GM19240 (cell line): ENCODE measurements around the gene MYPN.
"Not testable (repeated sequence)": the region's sequence is repeated elsewhere in the genome, so short reads cannot be mapped to it uniquely, and the experiment has no call there.

Experiments used
- DNase-seq: peaks from one replicate; pipeline ENCODE4 v3.0.0; 2011; ENCODE audit warnings: low spot score; ENCODE audit not compliant: insufficient read length

Gene MYPN

DNA sequence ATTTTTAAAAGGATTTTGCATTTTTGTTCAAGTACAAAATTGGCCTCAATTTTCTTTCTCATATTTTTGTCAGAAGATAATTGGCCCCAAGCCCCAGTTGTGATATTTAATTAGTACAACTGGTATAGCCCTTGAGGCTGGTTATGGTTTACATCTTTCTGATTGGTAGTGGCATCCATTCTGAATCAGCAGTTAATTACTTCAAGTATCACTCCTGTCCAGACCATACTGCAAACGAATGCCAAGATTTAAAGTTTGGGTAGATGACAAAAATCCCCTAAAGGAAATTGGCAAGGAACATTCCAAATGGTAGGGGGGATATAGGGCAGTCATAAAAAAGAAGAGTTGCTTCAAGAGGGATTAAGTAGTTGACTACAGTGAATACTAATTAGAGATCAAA, 23.1 kb downstream of the MYPN start:
- no peak for DNase-seq

DNA sequence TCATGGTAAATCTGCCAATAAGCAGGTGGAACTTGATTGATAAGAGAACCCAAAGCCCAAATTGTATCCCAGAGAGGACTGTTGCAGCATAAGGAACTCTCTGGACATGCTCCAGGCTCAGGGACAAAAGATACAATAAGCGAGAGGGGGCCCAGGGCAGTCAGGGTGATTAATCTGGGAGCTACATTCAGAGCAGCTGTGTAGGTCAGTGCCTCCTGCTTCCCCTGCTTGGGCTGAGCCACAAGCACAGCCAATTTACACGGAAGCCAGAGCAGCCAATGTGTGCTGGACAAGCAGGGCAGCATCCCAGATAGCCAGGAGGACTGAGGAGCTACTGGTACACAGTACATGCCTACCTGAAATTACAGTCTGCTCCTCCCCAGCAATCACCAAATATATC, 24.2 kb downstream of the MYPN start:
- DNase-seq = no peak

DNA sequence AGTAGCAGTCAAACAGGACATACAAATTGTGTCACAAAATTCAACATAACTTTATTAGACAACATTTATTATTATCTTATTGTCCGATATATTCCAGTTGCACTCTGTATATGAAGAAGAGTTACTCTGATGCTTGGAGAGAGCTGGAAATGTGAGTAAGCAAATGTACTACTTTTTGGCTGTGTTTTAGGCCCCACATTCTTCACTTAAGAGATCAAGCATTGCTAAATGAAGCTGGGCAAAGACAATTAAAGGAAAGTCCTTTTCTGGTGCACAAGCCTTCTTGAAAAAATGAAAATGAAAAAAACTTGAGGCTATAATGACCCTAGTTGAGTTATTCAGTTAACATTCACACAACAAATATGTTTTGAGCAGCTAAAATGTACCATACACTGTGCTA, 26.1 kb downstream of the MYPN start:
- DNase-seq = no peak

DNA sequence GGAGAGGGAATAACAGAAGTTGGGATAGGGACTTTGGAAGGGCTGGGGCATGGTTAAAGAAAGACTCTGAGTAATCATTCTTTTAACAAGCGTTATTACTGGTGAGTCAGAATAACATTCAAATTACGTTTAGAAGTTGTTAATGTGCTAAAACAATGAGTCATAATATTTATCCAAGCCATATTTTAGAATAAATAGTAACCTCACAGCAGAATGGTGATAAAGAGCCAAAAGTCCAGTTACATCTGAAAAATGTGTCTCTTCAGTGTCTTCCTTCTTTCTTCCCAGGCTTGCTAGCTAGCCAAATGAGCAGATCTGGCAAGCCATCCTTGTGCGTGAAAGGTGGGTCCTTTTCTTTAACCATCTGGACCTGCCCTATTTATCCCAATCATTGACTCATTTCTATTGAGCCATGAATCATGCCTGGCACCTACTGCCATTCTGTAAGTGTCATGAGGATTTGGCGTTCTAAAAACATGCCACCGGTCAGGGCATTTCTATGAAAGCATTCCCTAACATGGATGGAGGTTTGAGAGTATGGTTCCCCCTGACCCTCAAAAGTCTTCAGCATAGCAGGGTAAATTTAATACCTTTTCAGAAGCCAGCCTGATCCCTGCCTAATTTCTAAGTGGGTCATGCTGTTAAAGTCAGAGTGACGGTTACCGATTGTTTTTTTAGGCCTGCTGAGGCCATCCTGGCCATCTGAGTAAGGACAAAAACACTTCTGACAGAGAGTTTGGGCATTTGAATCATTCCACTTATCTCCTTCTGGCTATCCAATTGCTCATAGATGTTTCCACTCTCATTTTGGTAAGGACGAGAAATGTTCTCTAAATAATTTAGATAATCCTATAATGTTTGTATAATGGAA, 26.9 kb downstream of the MYPN start:
- no peak for DNase-seq

DNA sequence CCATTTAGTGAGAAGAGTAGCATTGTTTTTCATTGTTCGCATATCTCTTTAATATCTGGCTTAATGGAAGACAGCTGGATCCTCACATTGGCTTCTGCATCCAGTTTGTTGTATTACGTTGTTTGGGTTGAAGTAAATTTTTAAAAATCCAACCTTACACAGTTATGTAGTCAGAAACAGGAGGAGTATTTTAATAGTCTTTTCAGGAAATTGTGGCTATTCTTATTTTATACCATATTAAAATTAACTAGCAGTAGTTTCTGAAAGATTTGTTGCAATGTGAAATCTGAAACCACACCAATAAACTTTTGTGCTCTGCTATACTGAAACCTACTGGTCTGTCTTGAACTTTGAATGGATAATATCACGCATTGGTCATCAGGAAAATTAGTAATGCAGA, 27.9 kb downstream of the MYPN start:
- DNase-seq = no peak

DNA sequence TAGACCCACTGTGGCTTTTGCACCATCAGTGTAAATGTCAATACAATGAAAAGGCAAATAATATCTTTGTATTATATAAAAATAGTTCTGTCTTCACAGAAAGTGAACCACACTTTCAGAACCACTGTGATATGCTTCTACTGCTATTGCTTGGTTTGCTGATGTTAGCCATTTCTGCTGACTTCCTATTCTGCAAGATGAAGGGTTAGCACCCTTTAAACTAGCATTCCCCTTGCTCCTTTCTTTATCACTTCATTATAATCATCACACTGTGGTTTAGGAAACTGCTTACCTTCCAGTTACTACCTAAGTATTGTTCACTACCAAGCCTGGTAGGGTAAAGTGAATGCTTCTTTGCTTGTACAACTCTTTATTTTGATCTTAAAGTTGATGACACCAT, 29.2 kb downstream of the MYPN start:
- DNase-seq = no peak

DNA sequence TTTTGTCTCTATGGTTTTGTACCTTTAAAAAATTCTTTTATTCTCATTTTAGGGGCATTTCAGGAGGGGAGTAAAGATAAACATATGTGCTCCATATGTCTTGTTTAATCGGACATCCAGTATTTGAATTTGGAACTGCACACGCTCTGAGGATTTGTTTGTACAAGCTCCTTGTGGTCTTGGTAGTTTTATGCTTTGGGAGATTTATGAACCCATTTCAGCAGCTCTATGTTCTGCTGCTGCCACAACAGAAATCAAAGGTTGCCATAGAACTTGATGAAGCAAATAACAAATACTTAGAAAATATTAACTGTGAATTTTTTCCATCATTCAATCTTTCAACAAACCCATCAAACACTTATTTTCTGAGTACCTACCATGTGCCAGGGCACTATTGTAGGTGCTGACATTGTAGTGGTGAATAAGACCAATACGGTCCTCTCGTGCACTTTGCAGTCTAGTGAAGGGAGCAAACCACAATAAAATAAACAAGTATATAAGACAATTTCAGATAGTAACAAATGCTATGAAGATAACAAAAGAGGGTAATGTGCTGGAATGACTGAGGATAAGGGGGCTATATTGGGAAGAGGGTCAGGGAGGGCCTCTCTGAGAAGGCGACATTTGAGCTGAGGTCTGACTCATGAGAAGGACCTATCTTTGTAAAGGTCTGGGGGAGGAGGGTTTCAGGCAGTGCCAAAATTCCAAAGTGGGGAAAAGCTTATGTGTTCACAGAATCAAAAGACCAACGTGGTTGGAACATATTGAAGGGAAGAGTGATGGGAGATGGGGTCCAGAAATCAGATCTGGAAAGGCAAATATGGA, 30.4 kb downstream of the MYPN start:
- no peak for DNase-seq

DNA sequence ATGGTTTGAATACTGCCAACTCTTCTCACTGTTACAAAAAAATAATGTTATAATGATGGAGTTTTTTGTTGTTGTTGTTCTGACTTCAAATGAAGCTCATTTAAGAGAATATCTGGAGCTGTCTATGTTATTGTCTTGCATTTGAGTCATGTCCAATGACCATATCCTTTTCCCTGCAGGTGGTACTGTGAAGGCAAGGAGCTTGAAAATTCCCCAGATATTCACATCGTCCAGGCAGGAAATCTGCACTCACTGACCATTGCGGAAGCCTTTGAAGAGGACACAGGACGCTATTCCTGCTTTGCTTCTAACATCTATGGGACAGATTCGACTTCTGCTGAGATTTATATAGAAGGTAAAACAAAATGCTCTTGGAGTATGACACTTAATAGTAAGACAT, 33.5 kb downstream of the MYPN start:
- no peak for DNase-seq

DNA sequence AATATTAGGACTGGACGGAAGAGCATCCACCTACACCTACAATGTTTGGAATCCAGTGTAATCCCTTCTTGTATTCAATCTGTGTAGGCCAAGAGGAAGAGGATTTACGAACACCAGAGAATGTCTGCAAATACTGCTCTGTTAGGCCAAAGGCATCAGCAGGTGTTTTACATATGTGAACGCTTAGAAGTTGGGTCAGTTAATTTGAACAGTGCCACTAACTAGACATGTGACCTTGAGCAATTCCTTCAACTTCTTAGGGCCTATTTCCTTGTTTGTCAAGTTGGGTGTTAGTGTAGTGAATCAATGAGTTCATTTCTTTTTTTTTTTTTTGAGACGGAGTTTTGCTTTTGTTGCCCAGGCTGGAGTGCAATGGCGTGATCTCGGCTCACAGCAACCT, 35.4 kb downstream of the MYPN start:
- DNase-seq = no peak

DNA sequence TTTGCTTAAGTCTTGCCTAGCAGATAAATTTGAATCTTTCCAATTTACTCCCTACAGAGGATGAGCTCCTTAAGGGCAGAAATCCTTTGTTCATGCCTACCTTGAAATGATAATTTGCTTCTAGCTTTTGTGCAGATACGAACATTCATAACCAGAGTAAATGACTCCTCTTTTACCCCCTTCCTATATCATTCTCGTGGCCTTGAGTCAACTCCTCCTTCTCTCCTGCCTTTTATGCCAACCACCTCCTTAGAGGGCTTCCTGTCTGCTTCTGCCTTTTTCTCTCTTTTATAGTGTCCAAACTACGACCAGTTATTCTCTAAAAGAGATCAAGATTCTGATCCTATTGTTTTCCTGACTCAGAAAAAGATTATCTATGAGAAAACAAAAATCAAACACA, 36.4 kb downstream of the MYPN start:
- no peak for DNase-seq

DNA sequence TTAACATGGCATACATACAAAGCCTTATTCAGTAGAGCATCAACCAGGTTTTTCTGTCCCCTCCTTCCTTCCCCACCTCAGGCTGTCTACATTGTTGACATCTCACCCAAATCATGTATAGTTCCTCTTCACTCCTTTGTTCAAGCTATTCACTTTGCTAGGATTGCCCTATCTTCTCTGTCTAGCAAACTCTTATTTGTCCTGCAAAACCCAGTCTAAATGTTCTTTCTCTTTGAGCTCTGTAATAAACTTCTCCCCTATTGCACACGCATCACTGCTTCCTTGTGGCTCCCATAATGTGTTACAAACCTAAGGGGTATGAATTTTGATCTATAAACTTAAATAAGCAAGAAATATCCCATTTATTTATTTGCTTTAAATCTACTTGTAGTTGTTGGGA, 36.8 kb downstream of the MYPN start:
- no peak for DNase-seq

DNA sequence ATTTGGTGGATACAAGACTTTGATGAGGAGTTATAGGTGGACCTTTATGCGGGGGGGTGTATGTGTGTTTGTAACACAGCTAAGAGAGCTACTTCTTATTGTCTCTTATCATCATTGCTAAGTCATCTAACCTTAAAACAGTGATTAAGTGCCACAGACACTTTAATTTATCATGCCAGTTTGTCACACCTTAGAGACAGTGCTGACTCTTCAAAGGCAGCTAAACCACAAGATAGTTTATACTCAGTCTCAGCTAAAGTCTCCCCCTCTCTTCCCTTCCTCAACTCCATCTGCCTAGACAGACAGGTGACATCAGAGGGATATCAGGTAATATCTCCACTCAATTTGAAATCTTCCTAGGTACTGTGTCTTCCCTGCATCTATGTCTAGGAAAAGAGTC, 42.2 kb downstream of the MYPN start:
- no peak for DNase-seq

DNA sequence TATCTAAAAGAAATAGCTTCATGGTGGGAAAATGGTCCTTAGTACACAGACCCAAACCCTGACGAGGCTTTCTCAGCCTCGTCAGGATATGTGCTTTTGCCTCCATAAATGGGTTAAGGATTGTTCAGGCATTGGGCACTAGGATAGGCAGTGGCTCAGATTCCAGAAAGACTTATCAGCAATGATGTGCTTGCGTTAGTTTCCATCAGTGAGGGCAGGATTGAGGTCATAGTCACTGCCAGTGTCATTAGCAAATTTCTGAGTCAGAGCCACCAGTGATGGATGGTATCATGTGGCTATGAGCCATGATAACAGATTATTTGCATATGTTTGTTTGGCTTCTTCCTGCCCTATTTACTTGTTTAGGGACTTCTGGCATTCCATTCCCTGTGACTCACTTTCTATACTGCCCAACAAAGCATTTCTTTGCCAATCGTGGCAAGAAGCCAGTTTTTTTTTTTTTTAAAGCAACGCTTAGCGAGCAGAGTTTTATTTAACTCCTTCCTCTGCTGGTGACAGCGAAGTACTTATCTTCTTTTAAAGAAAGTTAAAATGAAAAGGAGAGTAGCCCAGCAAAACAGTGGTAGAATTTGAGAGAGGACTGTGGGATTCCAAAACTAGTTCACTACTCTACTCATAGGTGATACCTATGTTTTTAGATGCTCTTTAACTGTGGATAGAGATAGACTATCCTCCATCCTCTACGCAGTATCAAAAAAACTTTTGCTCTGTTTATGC, 44.4 kb downstream of the MYPN start:
- no peak for DNase-seq

DNA sequence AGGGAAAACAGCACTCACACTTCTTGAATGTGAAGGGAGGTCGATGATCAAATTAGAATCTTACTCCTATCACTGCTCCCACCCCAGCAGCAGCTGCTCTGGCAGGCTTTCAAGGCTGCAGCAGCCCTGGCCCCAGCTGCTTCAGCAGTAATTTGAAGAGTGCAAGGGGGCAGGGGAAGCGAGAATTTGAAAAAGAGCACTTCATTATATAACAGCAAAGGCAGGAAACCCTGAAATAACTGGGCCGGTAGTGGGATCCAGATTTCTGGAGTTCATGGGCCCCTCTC, 44.9 kb downstream of the MYPN start:
- DNase-seq = no peak

DNA sequence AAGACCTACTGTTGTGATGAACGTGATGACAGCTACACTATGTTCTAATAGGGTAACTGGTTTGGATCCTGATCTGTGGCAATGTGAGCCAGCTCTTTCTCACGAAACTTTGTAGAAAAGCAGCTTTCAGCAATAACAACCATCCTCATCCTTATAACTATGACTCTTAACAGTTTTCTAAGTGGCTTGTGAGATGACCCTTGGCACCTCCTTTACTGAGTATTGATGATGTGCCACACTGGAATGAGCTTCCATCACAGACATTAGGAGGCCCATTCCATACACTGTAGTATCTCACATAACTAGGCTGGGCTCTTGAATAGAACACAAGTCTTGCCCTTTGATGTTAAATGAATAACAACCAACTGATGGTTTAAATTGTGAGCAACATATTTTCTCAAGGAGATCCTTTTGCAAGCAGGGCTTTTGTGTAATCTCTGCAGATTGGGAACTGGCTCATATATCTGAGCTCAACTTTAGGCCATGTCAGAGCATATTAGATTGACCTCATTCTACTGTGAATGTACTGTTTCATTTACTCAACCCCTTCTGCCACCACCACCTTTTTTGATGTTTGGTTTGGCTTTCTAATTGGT, 46.4 kb downstream of the MYPN start:
- no peak for DNase-seq

DNA sequence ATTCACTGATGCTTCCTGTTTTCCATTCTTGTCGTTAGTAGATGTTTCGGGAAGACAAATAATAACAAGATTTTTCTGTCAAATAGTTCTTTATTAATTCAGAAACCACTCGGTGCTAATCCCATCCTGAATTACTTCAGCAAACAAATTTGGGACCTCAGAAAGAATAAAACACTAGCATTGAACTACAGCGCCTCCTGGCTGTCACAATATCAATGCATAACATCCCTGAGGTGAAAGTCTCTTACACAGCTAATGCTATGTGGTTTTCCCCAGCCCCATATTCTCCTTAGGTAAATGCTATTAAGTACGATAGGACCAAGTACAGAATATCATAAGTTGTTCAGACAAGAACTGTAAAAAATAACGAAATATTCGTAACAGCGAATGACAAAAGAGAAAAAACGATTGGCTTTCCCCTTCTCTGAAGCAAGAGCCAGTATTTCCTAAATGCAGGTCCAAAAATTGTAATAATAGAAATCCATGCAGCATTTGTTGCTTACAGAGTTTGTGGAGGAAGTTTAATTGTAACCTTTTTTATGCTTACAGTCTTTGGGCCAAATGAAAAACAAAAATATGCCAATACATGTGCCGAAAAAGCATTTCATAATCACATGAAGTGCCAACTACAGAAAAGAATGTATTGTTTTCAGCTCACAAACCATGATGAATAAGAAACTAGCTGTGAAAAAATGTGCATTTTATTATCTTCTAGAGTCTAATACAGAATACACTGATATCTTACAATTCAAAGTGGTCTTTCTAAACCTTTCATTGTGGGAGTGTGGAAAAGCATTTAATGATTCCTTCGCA, 47.3 kb downstream of the MYPN start:
- no peak for DNase-seq

DNA sequence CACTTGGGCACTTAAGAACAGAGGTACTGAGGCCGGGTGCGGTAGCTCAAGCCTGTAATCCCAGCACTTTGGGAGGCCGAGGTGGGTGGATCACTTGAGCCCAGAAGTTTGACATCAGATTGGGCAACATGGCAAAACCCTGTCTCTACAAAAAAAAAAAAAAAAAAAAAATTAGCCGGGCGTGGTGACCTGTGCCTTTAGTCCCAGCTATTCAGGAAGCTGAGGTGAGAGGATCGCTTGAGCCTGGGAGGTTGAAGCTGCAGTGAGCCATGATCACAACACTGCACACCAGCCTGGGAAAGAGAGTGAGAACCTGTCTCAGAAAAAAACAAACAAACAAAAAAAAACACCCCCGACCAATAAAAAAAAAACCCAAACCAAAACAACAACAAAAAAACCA, 48.2 kb downstream of the MYPN start:
- DNase-seq = not testable (repeated sequence)

DNA sequence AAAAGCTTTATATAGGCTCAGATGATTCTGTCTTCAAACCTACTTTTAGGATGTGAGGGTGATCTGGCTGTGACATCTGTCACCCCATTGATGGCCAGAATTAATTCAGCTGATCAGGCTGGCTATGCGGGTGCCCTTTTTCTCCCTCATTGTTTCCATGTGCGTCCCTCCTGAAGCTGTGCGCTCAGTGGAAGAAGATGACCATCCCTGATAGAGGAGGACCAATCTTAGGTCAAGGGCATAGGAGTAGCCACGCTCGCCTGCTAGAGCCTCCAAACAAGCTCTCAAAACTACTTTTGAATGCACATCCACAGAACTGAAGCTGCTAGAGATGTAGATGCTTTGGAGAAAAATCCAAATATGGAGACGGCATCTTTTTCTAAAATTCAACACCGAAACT, 48.7 kb downstream of the MYPN start:
- no peak for DNase-seq

DNA sequence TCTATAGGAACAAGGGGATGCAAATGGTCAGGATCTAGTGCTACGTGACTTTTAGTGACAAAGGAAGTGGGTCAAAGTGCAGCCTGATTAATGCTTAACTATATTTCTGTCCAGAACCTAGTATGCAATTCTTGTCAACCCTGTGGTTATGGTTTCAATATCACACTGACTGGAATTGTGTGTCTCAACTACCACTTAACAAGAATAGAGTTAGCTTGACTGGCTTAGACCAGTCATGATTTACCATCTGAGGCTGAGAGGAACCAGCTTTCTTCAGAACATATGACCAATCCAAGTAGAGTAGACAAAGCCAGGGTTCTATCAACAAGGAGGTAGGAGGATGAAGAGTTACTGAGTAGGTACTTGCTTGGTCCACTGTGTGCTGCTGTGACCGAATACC, 54.4 kb downstream of the MYPN start:
- DNase-seq = no peak

DNA sequence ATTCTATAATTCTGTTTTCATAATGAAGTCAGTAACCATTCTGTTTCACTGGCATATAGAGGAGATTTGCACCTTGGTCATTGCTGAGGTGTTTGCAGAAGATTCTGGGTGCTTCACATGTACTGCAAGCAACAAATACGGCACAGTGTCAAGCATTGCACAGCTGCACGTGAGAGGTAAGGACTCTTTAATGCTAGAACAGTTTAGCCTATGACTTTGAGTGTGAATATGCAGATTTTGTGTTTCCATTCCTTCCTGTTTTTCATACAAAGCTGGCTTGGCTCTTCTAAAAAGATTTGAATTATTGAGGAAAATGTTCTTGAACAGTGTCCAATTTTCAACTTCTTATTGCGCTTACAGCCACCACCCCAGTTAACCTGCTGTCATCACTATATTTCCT, 56.4 kb downstream of the MYPN start:
- DNase-seq = no peak
